Heart right ventricle (tissue), 16 donors: ENCODE measurements around the gene CREB3L2. TPM values are rescaled to one million over a fixed set of nuclear protein-coding genes. Genes with fewer than 3 reads are reported as not detected.

Source experiments
- ATAC-seq, 8 donors: fragments of 200-7000 bp; cut with Tn5 transposase; one replicate each; pipeline ENCODE4 v1.9.1; 2020; ENCODE audit warnings: mild to moderate bottlenecking in 8 of 8, moderate library complexity in 8 of 8, moderate number of reproducible peaks in 1 of 8
- DNase-seq, 2 donors: peaks; one replicate each; pipeline ENCODE4 v3.0.0-alpha.2; 2020
- H3K27ac ChIP-seq, 10 donors: fragments of 200-600 bp; sonication (generic) in 2 of 10; one replicate each; pipeline versions ENCODE4 v1.5.0 to v1.8.0; 2020 to 2022; ENCODE audit warnings: mild to moderate bottlenecking in 3 of 10
- H3K27me3 ChIP-seq, 7 donors: fragments of 200-600 bp; one replicate each; pipeline ENCODE4 v1.8.0; 2021 to 2022; ENCODE audit warnings: mild to moderate bottlenecking in 2 of 7
- H3K36me3 ChIP-seq, 9 donors: fragments of 200-600 bp; sonication (generic) in 1 of 9; one replicate each; pipeline versions ENCODE4 v1.5.0 to v1.8.0; 2020 to 2022; ENCODE audit warnings: mild to moderate bottlenecking in 2 of 9
- H3K4me1 ChIP-seq, 9 donors: fragments of 200-600 bp; sonication (generic) in 1 of 9; one replicate each; pipeline versions ENCODE4 v1.5.0 to v1.8.0; 2020 to 2022; ENCODE audit warnings: mild to moderate bottlenecking in 4 of 9
- H3K4me3 ChIP-seq, 10 donors: fragments of 200-600 bp; sonication (generic) in 2 of 10; one replicate each; pipeline versions ENCODE4 v1.5.0 to v1.8.0; 2020 to 2022; ENCODE audit warnings: mild to moderate bottlenecking in 7 of 10, moderate library complexity in 2 of 10
- H3K9me3 ChIP-seq, 11 donors: fragments of 200-600 bp in 10 of 11; sonication (generic) in 2 of 11; one replicate each; pipeline versions ENCODE4 v1.5.0 to v1.8.0; 2013 to 2022; ENCODE audit warnings: mild to moderate bottlenecking in 2 of 11, control low read depth in 1 of 11, moderate library complexity in 1 of 11
- CTCF ChIP-seq, 9 donors: fragments of 200-600 bp; sonication (generic) in 2 of 9; IDR thresholded peaks; one replicate each; pipeline versions ENCODE4 v1.5.0 to v1.8.0; 2021 to 2022; ENCODE audit warnings: antibody characterized with exemption in 9 of 9, mild to moderate bottlenecking in 5 of 9, moderate library complexity in 1 of 9
- WGBS, 2 donors: extraction: QIAGEN DNeasy Blood & Tissue Kit; methylation state at CpG; one replicate each; pipeline ENCODE4 v1.1.7; 2013; ENCODE audit warnings: inconsistent platforms in 1 of 2; 5-methylcytosine and 5-hydroxymethylcytosine counted together
- intact Hi-C, 10 donors: fragments of 100-400 bp; cut with DNase I; formaldehyde crosslinking; loops; one replicate each; pipeline versions ENCODE4 v1.11.1 to v1.14.2; 2022
- polyA plus RNA-seq, 2 donors: library from polyadenylated mRNA; stranded (reverse); fragments of 200-250 nt; gene quantifications; one replicate each; pipeline ENCODE4 v1.2.3, GENCODE V29; 2013
- total RNA-seq, 10 donors: library from RNA; stranded (reverse); fragmentation: NEBNext Ultra II Directional in 3 of 10; extraction: Animal tissue kit (Norgen Biotek cat#: 25700) in 3 of 10; gene quantifications; one replicate each; pipeline versions ENCODE4 v1.2.1 to v1.2.4, GENCODE V29; 2021 to 2023
- donor health status: Arrhythmogenic right ventricular cardiomyopathy.
- donor health status: ischemic (EF 13 %, LVEDD 7.1; RV severe dilation, severe dysfunction).
- donor health status: healthy with polysubstance abuse.
- donor health status: DM: no; HTN: yes; CAD: no.
- donor health status: DM: no; HTN: no; CAD: no.
- donor health status: ischemic (EF 25% LVEDD 6.9; RV normal size, moderate dysfunction).
- donor health status: ischemic (EF 25% LVEDD 5.7; RV mildly dilated, moderate dysfunction).
- donor health status: healthy.
- donor health status: DM: yes; HTN: yes; CAD: no.
- donor health status: Ischemic cardiomyopathy.
- donor health status: ischemic (EF 35%, LVEDD 5.7; RV mildly dilated, moderate dysfunction).
- donor health status: nonischemic (EF 11% LVEDD 7.7; RV severe dilation, severe dysfunction).
- donor health status: DM: yes; HTN: yes; CAD: no.
- donor health status: PGD.
- donor health status: ischemic (EF 29% LVEDD 5.4; RV normal size, mild dysfunction).
- donor health status: nonischemic (EF 23%, LVEDD 6.1; RV moderate dilation, normal function).

Gene CREB3L2
- total and polyA plus RNA-seq, 12 donors, result 4.2 to 34.2 (median 23.3) TPM

- Histone ChIP-seq H3K4me3 (no peak overlapping the region), H3K27ac (no peak overlapping the region), H3K36me3 (peaks cover 0 to 51% (median 15%) of the 10 kb centered on the region in 9 donors), H3K9me3 (no peaks in the 10 kb centered on the region), H3K4me1 (peaks cover 6 to 35% (median 17%) of the 10 kb centered on the region in 9 donors), H3K27me3 (no peaks in the 10 kb centered on the region)
- no peak for DNase-seq
- ATAC-seq, result no peak
- no peak for TF ChIP-seq CTCF (IDR thresholded peaks at IDR 0.05)
- intact Hi-C loops, result no loop called here
Observed at GRCh38 chr7:137925091-137925490, 76.8 kb downstream of the CREB3L2 start.

GRCh38 chr7:137923380-137923779 lies 78.5 kb downstream of the CREB3L2 start:
- intact Hi-C loops, result loop anchor here in 1 of 10 donors (5.0 kb wide), 1 partner anchor 79 kb away; the partner anchor contains the start of gene CREB3L2
- Histone ChIP-seq H3K27ac (no peak overlapping the region), H3K4me1 (peaks cover 6 to 34% (median 17%) of the 10 kb centered on the region in 9 donors), H3K4me3 (no peak overlapping the region), H3K9me3 (no peaks in the 10 kb centered on the region), H3K36me3 (peaks cover 0 to 51% (median 15%) of the 10 kb centered on the region in 9 donors), H3K27me3 (no peaks in the 10 kb centered on the region)
- ATAC-seq, result no peak
- 85 to 86% methylated on average over 5 of the region's 5 CpGs for WGBS, 2 donors
- DNase-seq, result no peak
- TF ChIP-seq CTCF (IDR thresholded peaks at IDR 0.05), result no peak

GRCh38 chr7:137920637-137921399 lies 81.1 kb downstream of the CREB3L2 start:
- no peak overlapping the region for H3K4me3 ChIP-seq
- intact Hi-C loops, result loop anchor here in 1 of 10 donors (5.0 kb wide), 1 partner anchor 81 kb away; the partner anchor contains the start of gene CREB3L2
- DNase-seq, result no peak
- TF ChIP-seq CTCF (IDR thresholded peaks at IDR 0.05), result no peak
- H3K4me1 ChIP-seq, result peaks cover 6 to 47% (median 20%) of the 10 kb centered on the region in 9 donors
- peaks cover 0 to 34% (median 2%) of the 10 kb centered on the region in 9 donors for H3K36me3 ChIP-seq
- peak overlapping the region in 6 of 10 donors; percentile 9 to 60 (median 40) for H3K27ac ChIP-seq
- WGBS, 2 donors, result 62 to 68% methylated on average over 6 of the region's 6 CpGs
- H3K9me3 ChIP-seq, result no peaks in the 10 kb centered on the region
- peak in 7 of 8 donors; percentile 31 to 61 (median 42) for ATAC-seq
- no peaks in the 10 kb centered on the region for H3K27me3 ChIP-seq

- intact Hi-C loops, result loop anchor here in 1 of 10 donors (5.0 to 10.0 kb wide), 2 partner anchors 82 to 815 kb away; partner anchors contain the start of gene CREB3L2
- Histone ChIP-seq H3K9me3 (no peaks in the 10 kb centered on the region), H3K4me1 (peaks cover 0 to 39% (median 12%) of the 10 kb centered on the region in 9 donors), H3K4me3 (no peak overlapping the region), H3K27me3 (no peaks in the 10 kb centered on the region), H3K27ac (peak overlapping the region in 3 of 10 donors; percentile 10 to 60 (median 48)), H3K36me3 (peaks cover 0 to 34% (median 10%) of the 10 kb centered on the region in 9 donors)
- DNase-seq (no peak), ATAC-seq (no peak)
- WGBS, 2 donors, result 94 to 100% methylated on average over 1 of the region's 1 CpG
- no peak for TF ChIP-seq CTCF (IDR thresholded peaks at IDR 0.05)
Observed at GRCh38 chr7:137919987-137920386, 81.9 kb downstream of the CREB3L2 start.
